ACC112 (cell line): Measurements from ENCODE around the gene MAN2B2.
A peak's percentile ranks its signal among the peaks of the same experiment; 100 is the strongest.

Source experiments
- H2AFZ ChIP-seq: fragments of 200-600 bp; sonication (generic); one replicate; pipeline ENCODE4 v1.6.0; 2017; ENCODE audit warnings: antibody characterized with exemption, low read length; ENCODE audit not compliant: unreplicated experiment
- H3K27ac ChIP-seq: fragments of 200-600 bp; sonication (generic); 2 replicates; pipeline ENCODE4 v1.5.1; 2014; ENCODE audit warnings: low read depth, mild to moderate bottlenecking, antibody characterized with exemption, low read length, moderate library complexity
- H3K27me3 ChIP-seq: fragments of 200-600 bp; sonication (generic); 2 replicates; pipeline ENCODE4 v1.6.1; 2014; ENCODE audit warnings: mild to moderate bottlenecking, antibody characterized with exemption, low read length, moderate library complexity, mixed read lengths; ENCODE audit not compliant: insufficient read depth
- H3K36me3 ChIP-seq: fragments of 200-600 bp; sonication (generic); 2 replicates; pipeline ENCODE4 v1.6.1; 2016; ENCODE audit warnings: mild to moderate bottlenecking, antibody characterized with exemption, low read length, moderate library complexity, mixed read lengths; ENCODE audit not compliant: insufficient read depth
- H3K4me1 ChIP-seq: fragments of 200-600 bp; sonication (generic); one replicate; pipeline ENCODE4 v1.6.1; 2016; ENCODE audit warnings: low read length, mixed read lengths; ENCODE audit not compliant: insufficient read depth, unreplicated experiment, control insufficient read depth
- H3K4me3 ChIP-seq: fragments of 200-600 bp; sonication (generic); 2 replicates; pipeline ENCODE4 v1.5.1; 2014; ENCODE audit warnings: mild to moderate bottlenecking, low read depth, low read length
- H3K79me2 ChIP-seq: fragments of 200-600 bp; sonication (generic); one replicate; pipeline ENCODE4 v1.6.0; 2016; ENCODE audit warnings: low read length; ENCODE audit not compliant: control insufficient read depth, unreplicated experiment, insufficient read depth

MAN2B2 gene

DNA sequence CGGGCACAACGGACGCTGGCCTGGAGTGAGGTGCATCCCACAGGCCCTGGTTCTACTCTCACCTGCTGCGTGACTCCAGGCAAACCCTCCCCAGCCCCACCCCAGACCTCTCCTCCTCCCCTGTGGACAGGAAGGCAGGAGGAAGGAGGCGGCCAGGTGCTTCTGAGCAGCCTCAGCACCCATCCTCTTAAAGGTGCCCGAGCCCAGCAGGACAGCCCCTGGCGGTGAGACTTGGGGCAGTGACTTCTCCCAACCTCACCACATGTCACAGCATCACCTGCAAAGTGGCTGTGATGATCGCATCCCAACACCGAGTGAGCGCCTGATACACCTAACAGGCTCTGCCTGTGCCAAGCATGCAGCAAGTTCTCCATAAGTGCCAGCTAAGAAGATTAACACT lies 17.1 kb upstream of the MAN2B2 start:
- Histone ChIP-seq H3K27me3 (peaks cover 57% of the 10 kb centered on the region), H3K36me3 (no peaks in the 10 kb centered on the region), H3K4me1 (peaks cover 10% of the 10 kb centered on the region), H3K27ac (no peak overlapping the region), H2AFZ (no peak overlapping the region), H3K4me3 (no peak overlapping the region), H3K79me2 (no peaks in the 10 kb centered on the region)

- H3K4me1 ChIP-seq, result peaks cover 10% of the 10 kb centered on the region
- no peaks in the 10 kb centered on the region for H3K36me3 ChIP-seq
- H3K27me3 ChIP-seq, result peaks cover 67% of the 10 kb centered on the region
- H3K4me3 ChIP-seq, result no peak overlapping the region
- no peak overlapping the region for H3K27ac ChIP-seq
- no peaks in the 10 kb centered on the region for H3K79me2 ChIP-seq
- H2AFZ ChIP-seq, result no peak overlapping the region
These were observed 14.4 kb upstream of the MAN2B2 start for GRCh38 chr4:6560416-6561172.

- Histone ChIP-seq H3K79me2 (no peaks in the 10 kb centered on the region), H2AFZ (no peak overlapping the region), H3K27me3 (peaks cover 66% of the 10 kb centered on the region), H3K4me1 (peaks cover 10% of the 10 kb centered on the region), H3K4me3 (no peak overlapping the region), H3K36me3 (no peaks in the 10 kb centered on the region), H3K27ac (no peak overlapping the region)
These were observed 13.8 kb upstream of the MAN2B2 start for GRCh38 chr4:6561173-6561516.

DNA sequence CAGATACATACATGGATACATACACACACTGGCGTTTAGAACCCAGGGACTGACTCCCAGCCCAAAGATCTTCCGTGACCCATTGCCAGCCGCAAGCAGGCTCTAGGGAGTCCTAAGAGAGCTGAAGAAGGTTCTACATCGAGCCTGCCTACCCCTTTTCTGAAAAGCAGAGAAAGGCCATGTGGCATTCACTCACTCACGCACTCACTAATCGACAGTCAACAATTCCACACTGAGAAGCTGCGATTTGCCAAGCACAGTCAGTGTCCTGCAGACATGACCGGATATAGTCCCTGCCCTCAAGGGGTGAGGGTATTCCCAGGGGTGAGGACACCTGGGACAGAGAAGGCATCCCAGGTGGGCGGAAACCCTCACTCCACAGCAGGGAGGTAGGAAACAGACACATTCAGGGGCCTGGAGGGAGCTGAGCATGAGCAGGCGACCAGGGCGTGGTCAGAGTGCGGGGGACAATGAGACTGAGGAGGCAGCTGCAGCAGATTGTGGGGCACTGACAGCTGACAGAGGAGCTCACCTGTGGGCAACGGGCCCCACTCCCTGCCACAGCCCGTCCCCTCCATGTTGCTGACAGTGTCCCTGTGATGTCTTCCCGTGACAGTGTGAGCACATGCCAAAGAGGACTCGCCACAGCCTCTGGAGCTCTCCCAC lies 13.2 kb upstream of the MAN2B2 start:
- Histone ChIP-seq H3K4me1 (peaks cover 10% of the 10 kb centered on the region), H3K27me3 (peaks cover 59% of the 10 kb centered on the region), H3K4me3 (no peak overlapping the region), H2AFZ (no peak overlapping the region), H3K79me2 (no peaks in the 10 kb centered on the region), H3K36me3 (no peaks in the 10 kb centered on the region), H3K27ac (no peak overlapping the region)

DNA sequence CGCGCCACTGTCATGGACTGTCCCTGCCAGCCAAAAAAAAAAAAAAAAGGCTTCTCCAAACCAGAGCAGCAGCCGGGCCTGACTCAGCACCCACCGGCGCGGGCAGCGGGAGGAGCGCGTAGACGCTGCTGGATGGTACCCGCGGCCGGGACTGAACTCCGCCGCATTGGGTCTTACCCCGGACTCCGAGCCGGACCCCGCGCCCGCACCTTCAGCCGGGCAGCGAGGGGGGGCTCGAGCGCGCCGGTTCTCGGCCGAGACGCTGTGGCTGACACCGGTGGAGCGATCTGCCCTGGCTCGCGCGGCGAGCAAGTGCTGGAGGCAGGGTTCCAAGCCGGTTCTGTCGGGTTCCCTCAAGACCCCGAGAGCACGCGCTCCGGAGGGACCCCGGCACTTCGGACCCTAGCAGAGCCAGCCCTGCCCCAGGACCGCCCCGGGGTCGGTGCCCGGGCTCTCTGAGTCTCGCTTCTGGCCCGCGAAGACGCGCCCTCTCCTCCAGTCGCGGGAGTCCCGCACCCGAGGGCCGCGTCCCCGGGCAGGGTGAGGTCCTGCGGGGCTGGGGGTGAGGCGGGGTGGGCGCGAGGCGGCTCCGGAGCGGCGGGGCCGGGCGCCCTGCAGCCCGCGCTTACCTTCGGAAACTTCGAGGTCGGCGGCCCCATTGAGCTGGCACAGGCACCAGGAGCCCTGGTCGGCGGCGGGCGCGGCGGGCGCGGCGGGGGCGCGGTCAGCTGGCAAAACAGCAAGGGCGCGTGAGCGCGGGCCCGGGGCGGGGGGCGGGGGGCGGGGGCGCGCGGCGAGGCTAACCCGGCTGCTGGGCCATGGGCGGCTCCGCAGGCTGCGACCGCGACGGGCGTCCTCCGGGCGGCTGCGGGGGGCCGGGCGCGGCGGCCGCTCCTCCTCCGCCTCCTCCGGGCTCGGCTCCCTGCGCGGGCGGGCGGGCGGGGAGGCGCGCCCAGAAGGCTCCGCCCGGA lies 11.8 kb upstream of the MAN2B2 start:
- Histone ChIP-seq H3K36me3 (no peaks in the 10 kb centered on the region), H3K27ac (no peak overlapping the region), H2AFZ (no peak overlapping the region), H3K4me1 (peaks cover 12% of the 10 kb centered on the region), H3K27me3 (peaks cover 45% of the 10 kb centered on the region), H3K79me2 (no peaks in the 10 kb centered on the region), H3K4me3 (peak overlapping the region; percentile 70)

DNA sequence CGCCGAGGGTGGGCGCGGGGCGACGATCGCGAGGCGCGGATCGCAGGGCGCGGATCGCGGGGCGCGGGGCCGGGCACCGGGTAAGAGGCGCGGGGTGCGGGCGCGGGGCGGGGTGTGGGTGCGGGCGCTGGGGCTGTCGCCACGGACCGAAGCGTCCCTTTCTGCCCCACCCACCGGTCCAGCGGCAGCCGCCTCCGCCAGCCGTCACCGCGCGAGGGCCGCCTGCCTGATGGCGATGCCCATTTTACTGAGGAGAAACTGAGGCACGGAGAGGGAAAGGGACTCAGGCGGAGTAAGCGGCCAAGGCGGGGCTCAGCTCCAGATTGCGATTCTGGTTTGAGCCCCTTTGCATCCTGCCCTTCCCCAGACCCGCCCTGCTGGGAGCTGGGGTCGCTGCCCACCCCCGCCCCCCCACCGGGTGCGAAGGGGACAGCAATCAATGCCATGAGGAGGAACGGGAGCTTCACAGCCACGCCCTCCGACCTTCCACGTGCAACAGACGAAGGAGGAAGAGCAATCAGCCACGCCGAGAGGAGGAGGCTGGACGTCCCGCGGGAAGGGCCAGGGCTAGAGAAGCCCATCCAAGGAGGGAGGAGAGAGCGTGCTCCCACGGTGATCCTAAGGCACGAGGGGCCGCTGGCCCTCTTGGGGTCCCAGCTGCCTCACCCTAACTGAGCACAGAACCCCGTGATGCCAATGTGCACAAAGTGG lies 10.9 kb upstream of the MAN2B2 start:
- Histone ChIP-seq H3K4me3 (peak overlapping the region; percentile 50), H3K36me3 (no peaks in the 10 kb centered on the region), H3K27ac (no peak overlapping the region), H3K27me3 (peaks cover 36% of the 10 kb centered on the region), H3K79me2 (no peaks in the 10 kb centered on the region), H2AFZ (no peak overlapping the region), H3K4me1 (peaks cover 21% of the 10 kb centered on the region)

- H3K79me2 ChIP-seq, result no peaks in the 10 kb centered on the region
- no peak overlapping the region for H3K27ac ChIP-seq
- H3K4me1 ChIP-seq, result peaks cover 21% of the 10 kb centered on the region
- H3K4me3 ChIP-seq, result no peak overlapping the region
- H3K27me3 ChIP-seq, result peaks cover 32% of the 10 kb centered on the region
- H2AFZ ChIP-seq, result no peak overlapping the region
- no peaks in the 10 kb centered on the region for H3K36me3 ChIP-seq
These were observed 9.1 kb upstream of the MAN2B2 start for GRCh38 chr4:6565691-6566390.

DNA sequence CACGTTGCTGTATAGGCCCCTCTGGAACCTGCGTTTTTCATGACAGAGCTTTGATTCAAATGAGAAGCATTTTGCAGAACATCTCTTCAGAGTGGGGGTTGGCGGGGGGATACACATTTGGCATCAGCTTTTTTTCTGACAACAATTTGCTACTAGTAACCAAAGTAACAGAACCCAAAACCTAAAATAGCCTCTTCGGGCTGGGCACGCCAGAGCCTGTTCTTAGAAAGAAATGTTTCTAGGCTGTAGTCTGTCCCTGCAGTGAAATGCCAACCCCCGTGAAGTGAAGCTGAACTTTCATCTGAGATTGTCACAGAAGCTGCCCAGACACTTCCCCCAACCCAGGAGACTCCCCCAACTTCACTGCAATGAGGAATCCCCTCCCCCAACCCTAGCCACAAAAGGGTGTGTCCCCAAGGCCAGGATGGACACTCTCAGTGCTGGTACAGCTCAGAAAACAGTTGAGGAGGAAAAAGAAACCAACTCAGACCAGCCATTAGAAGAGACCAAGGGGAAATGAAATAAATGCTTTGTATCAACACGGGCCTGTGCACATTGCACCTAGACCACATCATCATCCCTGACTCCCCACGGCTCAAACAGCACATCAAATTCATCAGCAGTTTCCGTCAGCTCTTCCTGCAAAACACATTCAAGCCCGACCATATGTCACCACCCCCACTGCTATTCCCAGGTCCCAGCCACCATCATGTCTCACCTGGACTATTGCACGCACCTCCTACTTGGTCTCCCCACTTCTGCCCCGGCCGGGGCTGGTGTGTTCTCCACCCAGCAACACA lies 8.4 kb upstream of the MAN2B2 start:
- Histone ChIP-seq H3K79me2 (no peaks in the 10 kb centered on the region), H3K36me3 (no peaks in the 10 kb centered on the region), H3K27me3 (peaks cover 32% of the 10 kb centered on the region), H3K4me3 (no peak overlapping the region), H3K4me1 (peaks cover 13% of the 10 kb centered on the region), H3K27ac (no peak overlapping the region), H2AFZ (no peak overlapping the region)

- Histone ChIP-seq H3K36me3 (no peaks in the 10 kb centered on the region), H3K4me1 (peaks cover 12% of the 10 kb centered on the region), H2AFZ (no peak overlapping the region), H3K4me3 (no peak overlapping the region), H3K27me3 (peaks cover 32% of the 10 kb centered on the region), H3K27ac (no peak overlapping the region), H3K79me2 (no peaks in the 10 kb centered on the region)
These were observed 7.8 kb upstream of the MAN2B2 start for GRCh38 chr4:6567218-6567617.
